Kidney (tissue), 14 donors: ENCODE results near the gene HDAC10. TPM values are rescaled to one million over a fixed set of nuclear protein-coding genes. Genes with fewer than 3 reads are reported as not detected.
A peak's percentile ranks its signal among the peaks of the same experiment; 100 is the strongest.

ENCODE experiments used
- DNase-seq, 5 donors: peaks; one replicate each; pipeline ENCODE4 v3.0.0-alpha.2; 2013 to 2020
- FAIRE-seq: peaks from 2 replicates; lab custom pipeline; 2012; peaks lifted over from hg19 to GRCh38; lab: Jason Lieb, UNC
- H3K27ac ChIP-seq, 2 donors: one replicate each; pipeline ENCODE4 v1.7.0; 2013; ENCODE audit warnings: low read depth in 2 of 2, low read length in 2 of 2, inconsistent platforms in 1 of 2
- H3K27me3 ChIP-seq: one replicate; pipeline ENCODE4 v1.7.1; 2013; ENCODE audit warnings: low read length, inconsistent platforms; ENCODE audit not compliant: control insufficient read depth, insufficient read depth
- H3K36me3 ChIP-seq, 3 donors: one replicate each; pipeline versions ENCODE4 v1.7.0 to v1.7.1; 2013; ENCODE audit warnings: low read length in 3 of 3, control low read depth in 1 of 3, inconsistent platforms in 1 of 3; ENCODE audit not compliant: insufficient read depth in 3 of 3, control insufficient read depth in 2 of 3
- H3K4me1 ChIP-seq, 3 donors: one replicate each; pipeline versions ENCODE4 v1.7.0 to v1.7.1; 2013; ENCODE audit warnings: low read length in 3 of 3, inconsistent platforms in 1 of 3, low read depth in 1 of 3; ENCODE audit not compliant: control insufficient read depth in 2 of 3, insufficient read depth in 2 of 3
- H3K4me3 ChIP-seq, 3 donors: one replicate each; pipeline versions ENCODE4 v1.7.0 to v1.8.1; 2013; ENCODE audit warnings: low read length in 3 of 3, control low read depth in 1 of 3, inconsistent platforms in 1 of 3
- H3K9ac ChIP-seq, 3 donors: one replicate each; pipeline versions ENCODE4 v1.7.0 to v1.7.1; 2013; ENCODE audit warnings: low read length in 3 of 3, control low read depth in 1 of 3, inconsistent platforms in 1 of 3
- H3K9me3 ChIP-seq, 3 donors: one replicate each; pipeline versions ENCODE4 v1.7.0 to v1.7.1; 2013; ENCODE audit warnings: low read length in 3 of 3, control low read depth in 1 of 3, inconsistent platforms in 1 of 3; ENCODE audit not compliant: control insufficient read depth in 2 of 3, insufficient read depth in 1 of 3
- CTCF ChIP-seq: IDR thresholded peaks from 3 replicates; pipeline ENCODE4 v1.5.1; 2012; ENCODE audit warnings: mild to moderate bottlenecking, moderate library complexity, borderline replicate concordance; ENCODE audit not compliant: insufficient read depth; ENCODE audit errors: extremely low read depth
- intact Hi-C: fragments of 100-400 bp; cut with DNase I; formaldehyde crosslinking; loops from one replicate; pipeline ENCODE4 v1.11.1; 2022
- polyA plus RNA-seq: library from polyadenylated mRNA; stranded (reverse); fragments of 350-450 nt; fragmentation: Illumina TruSeq; extraction: RNeasy Lipid Tissue Mini Kit (QIAGEN cat#74804); gene quantifications from one replicate; pipeline ENCODE4 v1.2.3, GENCODE V29; 2014; ENCODE audit warnings: low read depth, low replicate concordance; ENCODE audit not compliant: insufficient read depth
- total RNA-seq: library from RNA; stranded (reverse); fragmentation: NEBNext Ultra II Directional; extraction: Animal tissue kit (Norgen Biotek cat#: 25700); gene quantifications from one replicate; pipeline ENCODE4 v1.2.1, GENCODE V29; 2021
- donor health status: control.
- donor health status: control.
- donor health status: control.
- donor health status: control.
- donor health status: control.
- donor health status: DM: yes; HTN: yes; CAD: no.
- donor health status: Normal renal cell carcinoma (clear cell type).

Gene HDAC10
- total and polyA plus RNA-seq, 2 donors from 2014 or later = 20.4 to 43.8 TPM

- Histone ChIP-seq H3K4me1 (peaks cover 0 to 83% (median 55%) of the 10 kb centered on the region in 3 donors), H3K36me3 (no peaks in the 10 kb centered on the region), H3K4me3 (peak overlapping the region in 1 of 3 donors; percentile 32), H3K9me3 (no peaks in the 10 kb centered on the region), H3K27me3 (no peaks in the 10 kb centered on the region), H3K9ac (no peak overlapping the region), H3K27ac (peak overlapping the region; percentile 47 to 67)
- no peak for TF ChIP-seq CTCF
- intact Hi-C loops = no loop called here
- FAIRE-seq (no peak), DNase-seq (no peak)
Measured at GRCh38 chr22:50299785-50300619, 48.9 kb upstream of the HDAC10 start.

- FAIRE-seq (no peak), DNase-seq (peak in 1 of 5 donors; percentile 70)
- no peaks in the 10 kb centered on the region for H3K27me3 ChIP-seq
- H3K9ac ChIP-seq = peak overlapping the region in 1 of 3 donors; percentile 51
- intact Hi-C loops = no loop called here
- no peak for TF ChIP-seq CTCF
- H3K4me1 ChIP-seq = peaks cover 0 to 83% (median 57%) of the 10 kb centered on the region in 3 donors
- H3K9me3 ChIP-seq = no peaks in the 10 kb centered on the region
- H3K27ac ChIP-seq = peak overlapping the region; percentile 57 to 80
- peaks cover 0 to 4% (median 0%) of the 10 kb centered on the region in 3 donors for H3K36me3 ChIP-seq
- peak overlapping the region in 1 of 3 donors; percentile 43 for H3K4me3 ChIP-seq
Measured at GRCh38 chr22:50298937-50299784, 48.1 kb upstream of the HDAC10 start.

- FAIRE-seq = no peak
Measured at GRCh38 chr22:50298266-50298637, 47.2 kb upstream of the HDAC10 start.

More at GRCh38 chr22:50298266-50298637, 47.2 kb upstream of the HDAC10 start:
- H3K4me3 ChIP-seq = peak overlapping the region in 1 of 3 donors; percentile 43
- no peak for DNase-seq
- intact Hi-C loops = no loop called here
- H3K27ac ChIP-seq = peak overlapping the region; percentile 67 to 80
- H3K36me3 ChIP-seq = peaks cover 0 to 4% (median 0%) of the 10 kb centered on the region in 3 donors
- H3K27me3 ChIP-seq = no peaks in the 10 kb centered on the region
- no peak for TF ChIP-seq CTCF
- peak overlapping the region in 1 of 3 donors; percentile 51 for H3K9ac ChIP-seq
- H3K9me3 ChIP-seq = no peaks in the 10 kb centered on the region
- peaks cover 0 to 80% (median 56%) of the 10 kb centered on the region in 3 donors for H3K4me1 ChIP-seq
